ENCODE data around the gene TOX2. TPM values are rescaled to one million over a fixed set of nuclear protein-coding genes. Genes with fewer than 3 reads are reported as not detected.

TOX2 gene
- total RNA-seq, 2 donors from 2014 or later = 8.8 to 52.8 TPM

DNA sequence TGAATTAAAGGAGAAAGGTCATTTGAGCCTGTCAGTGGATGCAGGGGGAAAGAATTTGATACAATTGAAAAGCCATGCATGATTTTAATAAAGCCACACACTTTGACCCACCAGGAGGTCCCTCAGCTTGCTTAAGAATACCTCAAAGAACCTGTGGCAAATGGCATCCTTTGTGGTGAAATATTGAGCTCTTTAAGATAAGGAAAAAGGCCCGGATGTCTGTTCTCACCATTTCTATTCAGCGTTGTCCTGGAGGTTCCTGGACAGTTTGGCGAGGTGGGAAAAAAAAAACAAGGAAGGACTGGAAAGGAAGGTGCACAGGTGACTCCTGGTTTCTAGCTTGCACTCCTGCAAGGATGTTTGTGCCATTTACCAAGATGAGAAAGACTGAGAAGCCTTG is 91.0 kb downstream of the TOX2 start:
- Histone ChIP-seq H3K4me1 (replicated peaks) (peaks cover 3% of the 10 kb centered on the region), H3K27ac (no peak overlapping the region), H3K27me3 (replicated peaks; ENCODE audit: insufficient read depth) (no peaks in the 10 kb centered on the region), H3K9me3 (no peaks in the 10 kb centered on the region), H3K4me3 (no peak overlapping the region), H3K36me3 (no peaks in the 10 kb centered on the region)
- TF ChIP-seq POLR2A (IDR thresholded peaks at IDR 0.05) (no peak), POLR2AphosphoS5 (IDR thresholded peaks at IDR 0.05) (no peak)
- TF ChIP-seq, protein P1, sequence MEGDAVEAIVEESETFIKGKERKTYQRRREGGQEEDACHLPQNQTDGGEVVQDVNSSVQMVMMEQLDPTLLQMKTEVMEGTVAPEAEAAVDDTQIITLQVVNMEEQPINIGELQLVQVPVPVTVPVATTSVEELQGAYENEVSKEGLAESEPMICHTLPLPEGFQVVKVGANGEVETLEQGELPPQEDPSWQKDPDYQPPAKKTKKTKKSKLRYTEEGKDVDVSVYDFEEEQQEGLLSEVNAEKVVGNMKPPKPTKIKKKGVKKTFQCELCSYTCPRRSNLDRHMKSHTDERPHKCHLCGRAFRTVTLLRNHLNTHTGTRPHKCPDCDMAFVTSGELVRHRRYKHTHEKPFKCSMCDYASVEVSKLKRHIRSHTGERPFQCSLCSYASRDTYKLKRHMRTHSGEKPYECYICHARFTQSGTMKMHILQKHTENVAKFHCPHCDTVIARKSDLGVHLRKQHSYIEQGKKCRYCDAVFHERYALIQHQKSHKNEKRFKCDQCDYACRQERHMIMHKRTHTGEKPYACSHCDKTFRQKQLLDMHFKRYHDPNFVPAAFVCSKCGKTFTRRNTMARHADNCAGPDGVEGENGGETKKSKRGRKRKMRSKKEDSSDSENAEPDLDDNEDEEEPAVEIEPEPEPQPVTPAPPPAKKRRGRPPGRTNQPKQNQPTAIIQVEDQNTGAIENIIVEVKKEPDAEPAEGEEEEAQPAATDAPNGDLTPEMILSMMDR (IDR thresholded peaks at IDR 0.05) = no peak
- intact Hi-C loops (cut with DNase I) = no loop called here
- 85% methylated on average over 3 of the region's 3 CpGs for WGBS
- DNase-seq (ENCODE audit: low spot score) = no peak

DNA sequence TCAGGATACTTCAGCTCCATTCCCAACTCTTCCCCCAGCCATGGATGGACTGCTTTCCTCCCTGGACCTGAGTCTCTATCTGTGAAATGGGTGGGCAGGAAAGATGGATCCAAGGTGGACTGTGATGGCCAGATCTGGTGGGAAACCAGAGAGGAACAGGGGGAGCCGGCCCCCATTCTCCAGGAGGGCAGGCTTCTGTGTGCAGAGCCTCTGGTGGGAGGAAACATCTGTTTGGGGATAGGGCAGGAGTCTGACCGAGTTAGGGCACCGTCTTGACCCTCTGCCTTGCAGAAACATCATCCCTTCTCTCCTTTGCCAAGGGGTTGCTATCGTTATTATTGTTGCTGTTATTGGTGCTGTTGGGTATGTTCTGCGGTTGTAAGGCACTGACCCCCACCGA is 91.5 kb downstream of the TOX2 start:
- no peaks in the 10 kb centered on the region for H3K36me3 ChIP-seq
- intact Hi-C loops (cut with DNase I) = no loop called here
- no peaks in the 10 kb centered on the region for H3K27me3 ChIP-seq (replicated peaks; ENCODE audit: insufficient read depth)
- H3K4me1 ChIP-seq (replicated peaks) = peaks cover 3% of the 10 kb centered on the region
- no peaks in the 10 kb centered on the region for H3K9me3 ChIP-seq
- no peak overlapping the region for H3K27ac ChIP-seq
- H3K4me3 ChIP-seq = no peak overlapping the region
- TF ChIP-seq POLR2A (IDR thresholded peaks at IDR 0.05) (no peak), POLR2AphosphoS5 (IDR thresholded peaks at IDR 0.05) (no peak)
- TF ChIP-seq, protein P1 (IDR thresholded peaks at IDR 0.05) = no peak
- 92% methylated on average over 6 of the region's 6 CpGs for WGBS
- no peak for DNase-seq (ENCODE audit: low spot score)

DNA sequence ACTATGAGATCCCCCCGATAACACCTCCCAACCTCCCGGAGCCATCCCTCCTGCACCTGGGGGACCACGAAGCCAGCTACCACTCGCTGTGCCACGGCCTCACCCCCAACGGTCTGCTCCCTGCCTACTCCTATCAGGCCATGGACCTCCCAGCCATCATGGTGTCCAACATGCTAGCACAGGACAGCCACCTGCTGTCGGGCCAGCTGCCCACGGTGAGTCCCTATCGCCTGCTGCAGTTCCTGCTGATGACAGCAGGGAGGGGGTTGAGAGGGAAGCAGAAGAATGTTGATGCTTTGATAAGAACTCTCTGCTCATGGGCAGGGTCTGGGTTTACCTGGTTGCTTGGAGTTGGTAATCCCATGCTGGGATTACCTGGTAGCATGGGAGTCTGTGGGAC is 91.9 kb downstream of the TOX2 start:
- H3K36me3 ChIP-seq = no peaks in the 10 kb centered on the region
- no peak for DNase-seq (ENCODE audit: low spot score)
- peaks cover 3% of the 10 kb centered on the region for H3K4me1 ChIP-seq (replicated peaks)
- H3K27ac ChIP-seq = no peak overlapping the region
- H3K4me3 ChIP-seq = no peak overlapping the region
- no peaks in the 10 kb centered on the region for H3K9me3 ChIP-seq
- intact Hi-C loops (cut with DNase I) = no loop called here
- whole genome bisulfite sequencing = 80% methylated on average over 9 of the region's 9 CpGs
- TF ChIP-seq POLR2AphosphoS5 (IDR thresholded peaks at IDR 0.05) = no peak
- no peaks in the 10 kb centered on the region for H3K27me3 ChIP-seq (replicated peaks; ENCODE audit: insufficient read depth)

DNA sequence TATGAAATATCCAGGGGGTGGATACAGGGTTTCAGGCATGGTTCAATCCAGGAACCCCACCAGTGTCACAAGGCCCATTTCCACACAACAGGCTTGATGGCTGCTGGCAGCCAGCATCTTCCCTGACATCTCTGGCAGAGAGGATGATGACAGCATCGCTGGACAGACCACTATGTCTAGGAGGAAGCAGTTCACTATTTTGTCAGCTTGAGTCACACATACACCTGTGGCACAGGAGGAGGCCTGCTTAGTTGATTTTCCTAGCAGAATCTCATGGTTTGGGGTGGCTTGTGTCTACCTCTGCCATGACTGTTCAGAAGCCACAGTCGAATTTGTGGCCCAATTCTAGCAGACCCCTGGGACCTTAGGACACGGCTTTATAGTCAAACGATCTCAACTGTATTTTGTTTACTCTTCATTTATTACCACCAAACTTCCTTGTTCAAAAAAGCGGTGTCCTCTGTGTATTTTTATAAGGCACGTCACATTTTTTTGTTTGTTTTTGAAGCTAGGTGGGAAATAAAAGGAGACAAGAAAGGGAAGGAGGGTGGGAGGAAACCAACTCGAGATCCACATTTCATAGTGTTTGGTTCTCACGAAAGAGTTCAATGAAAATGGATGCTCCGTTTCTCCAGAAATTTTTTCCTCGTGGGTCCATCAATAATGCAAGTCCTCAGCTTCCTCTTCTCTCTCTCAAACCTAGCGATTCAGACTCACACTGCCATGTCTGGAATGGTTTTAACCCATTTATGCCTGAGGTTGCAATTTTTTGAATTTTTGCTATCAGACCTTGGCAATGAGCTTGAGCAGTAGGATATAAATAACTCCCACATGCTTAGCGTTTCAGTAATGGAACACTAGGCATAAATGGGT is 94.4 kb downstream of the TOX2 start:
- no peak for DNase-seq (ENCODE audit: low spot score)
- H3K27ac ChIP-seq = no peak overlapping the region
- WGBS = 29% methylated on average over 12 of the region's 12 CpGs
- TF ChIP-seq POLR2A (IDR thresholded peaks at IDR 0.05) = no peak
- TF ChIP-seq, protein P1 (IDR thresholded peaks at IDR 0.05) = no peak
- TF ChIP-seq POLR2AphosphoS5 (IDR thresholded peaks at IDR 0.05) = no peak
- H3K36me3 ChIP-seq = no peaks in the 10 kb centered on the region
- H3K9me3 ChIP-seq = no peaks in the 10 kb centered on the region
- H3K27me3 ChIP-seq (replicated peaks; ENCODE audit: insufficient read depth) = no peaks in the 10 kb centered on the region
- intact Hi-C loops (cut with DNase I) = no loop called here
- no peak overlapping the region for H3K4me3 ChIP-seq
- peaks cover 3% of the 10 kb centered on the region for H3K4me1 ChIP-seq (replicated peaks)

DNA sequence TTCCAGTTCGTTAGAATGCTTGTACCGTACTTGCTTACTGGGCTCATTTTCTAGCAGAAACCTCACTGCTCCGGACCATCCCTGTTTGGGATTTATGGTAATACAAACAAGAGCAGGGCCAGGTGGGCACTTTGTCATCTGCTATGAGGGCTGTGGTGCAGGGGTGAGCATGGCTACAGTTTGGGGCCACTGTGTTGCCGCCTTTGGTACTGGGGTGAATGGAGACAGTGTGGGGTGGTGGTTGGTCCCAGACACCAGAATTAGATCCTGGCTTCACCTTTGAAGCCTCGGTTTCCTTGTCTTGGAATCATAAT is 95.0 kb downstream of the TOX2 start:
- H3K9me3 ChIP-seq = no peaks in the 10 kb centered on the region
- WGBS = 57% methylated on average over 5 of the region's 5 CpGs
- DNase-seq (ENCODE audit: low spot score) = no peak
- H3K4me3 ChIP-seq = no peak overlapping the region
- no peaks in the 10 kb centered on the region for H3K36me3 ChIP-seq
- peaks cover 3% of the 10 kb centered on the region for H3K4me1 ChIP-seq (replicated peaks)
- no peaks in the 10 kb centered on the region for H3K27me3 ChIP-seq (replicated peaks; ENCODE audit: insufficient read depth)
- no peak overlapping the region for H3K27ac ChIP-seq
- TF ChIP-seq POLR2A (IDR thresholded peaks at IDR 0.05) = no peak
- TF ChIP-seq, protein P1 (IDR thresholded peaks at IDR 0.05) = no peak
- TF ChIP-seq POLR2AphosphoS5 (IDR thresholded peaks at IDR 0.05) = no peak
- intact Hi-C loops (cut with DNase I) = no loop called here

Data from prostate gland (tissue), 2 donors.